Naive B cell (primary cell): ENCODE results near the gene ATP1B1. TPM values are rescaled to one million over a fixed set of nuclear protein-coding genes. Genes with fewer than 3 reads are reported as not detected.
A peak's percentile ranks its signal among the peaks of the same experiment; 100 is the strongest.
"Not testable (repeated sequence)": the region's sequence is repeated elsewhere in the genome, so short reads cannot be mapped to it uniquely, and the experiment has no call there.

ENCODE experiments used
- ATAC-seq, 2 donors: fragments of 150-1000 bp; cut with Tn5 transposase; 2 replicates each; pipeline ENCODE4 v1.10.0; 2021; ENCODE audit warnings: low read depth in 2 of 2, mild to moderate bottlenecking in 2 of 2, moderate library complexity in 2 of 2
- DNase-seq: peaks from one replicate; pipeline ENCODE4 v3.0.0; 2022
- H3K27ac Mint-ChIP-seq, 6 donors: one replicate each; pipeline ENCODE4 v1.8.0; 2020 to 2022; ENCODE audit warnings: mild to moderate bottlenecking in 6 of 6, mixed read lengths in 6 of 6, moderate library complexity in 5 of 6, inconsistent platforms in 2 of 6
- H3K27me3 Mint-ChIP-seq, 3 donors: one replicate each; pipeline ENCODE4 v1.8.0; 2021 to 2022; ENCODE audit warnings: mixed read lengths in 3 of 3, mild to moderate bottlenecking in 1 of 3
- H3K36me3 Mint-ChIP-seq, 2 donors: one replicate each; pipeline ENCODE4 v1.8.0; 2020 to 2022; ENCODE audit warnings: mixed read lengths in 2 of 2, inconsistent platforms in 1 of 2, mild to moderate bottlenecking in 1 of 2
- H3K4me1 Mint-ChIP-seq, 3 donors: one replicate each; pipeline ENCODE4 v1.8.0; 2020 to 2022; ENCODE audit warnings: mixed read lengths in 3 of 3, inconsistent platforms in 1 of 3, mild to moderate bottlenecking in 1 of 3, moderate library complexity in 1 of 3
- H3K4me3 Mint-ChIP-seq, 8 donors: one replicate each; pipeline ENCODE4 v1.8.0; 2020 to 2022; ENCODE audit warnings: mild to moderate bottlenecking in 8 of 8, mixed read lengths in 8 of 8, moderate library complexity in 8 of 8, inconsistent platforms in 2 of 8
- H3K9me3 Mint-ChIP-seq, 7 donors: one replicate each; pipeline ENCODE4 v1.8.0; 2020 to 2022; ENCODE audit warnings: mixed read lengths in 7 of 7, mild to moderate bottlenecking in 5 of 7, inconsistent platforms in 2 of 7, moderate library complexity in 1 of 7
- polyA plus RNA-seq, 6 donors: library from polyadenylated mRNA; unstranded; fragments of 300-500 nt; fragmentation: Illumina TruSeq; gene quantifications; one replicate each; pipeline ENCODE4 v1.2.3, GENCODE V29; 2021; ENCODE audit warnings: low read depth in 6 of 6

ATP1B1 gene
- polyA plus RNA-seq, 6 donors from 2014 or later, result not detected

DNA sequence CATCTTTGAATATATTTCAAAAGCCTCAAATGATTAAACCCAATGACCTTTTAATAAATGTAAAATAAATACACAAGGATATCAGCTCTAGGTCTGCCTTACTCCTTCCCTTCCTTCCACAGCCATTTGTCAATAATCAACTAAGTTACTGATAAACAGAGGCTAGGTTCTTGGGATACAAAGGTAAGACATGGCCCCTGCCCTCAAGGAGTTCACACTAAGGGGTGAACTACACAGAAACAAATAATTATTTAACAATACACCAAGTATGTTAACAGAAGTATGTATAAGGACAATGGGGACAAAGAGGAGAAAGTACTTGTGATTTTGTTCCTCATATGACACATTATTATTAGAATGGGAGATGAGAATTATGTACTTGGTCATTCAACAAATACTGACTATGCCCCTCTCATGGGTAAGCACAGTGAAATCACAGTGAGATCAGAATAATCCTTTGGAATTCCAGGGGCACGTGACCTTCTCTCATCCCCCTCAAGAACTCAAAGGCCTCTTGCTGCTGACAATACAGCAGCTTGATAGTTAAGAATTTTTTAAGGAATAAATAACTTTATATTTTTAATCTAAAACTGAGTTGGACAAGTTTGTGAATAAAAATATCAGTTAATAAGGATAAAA, 40.2 kb downstream of the ATP1B1 start:
- no peaks in the 10 kb centered on the region for H3K36me3 Mint-ChIP-seq
- no peak overlapping the region for H3K27ac Mint-ChIP-seq
- no peak for DNase-seq
- H3K4me3 Mint-ChIP-seq, result no peak overlapping the region
- H3K27me3 Mint-ChIP-seq, result no peaks in the 10 kb centered on the region
- H3K9me3 Mint-ChIP-seq, result peaks cover 0 to 1% (median 0%) of the 10 kb centered on the region in 7 donors
- ATAC-seq, result no peak
- H3K4me1 Mint-ChIP-seq, result no peaks in the 10 kb centered on the region

DNA sequence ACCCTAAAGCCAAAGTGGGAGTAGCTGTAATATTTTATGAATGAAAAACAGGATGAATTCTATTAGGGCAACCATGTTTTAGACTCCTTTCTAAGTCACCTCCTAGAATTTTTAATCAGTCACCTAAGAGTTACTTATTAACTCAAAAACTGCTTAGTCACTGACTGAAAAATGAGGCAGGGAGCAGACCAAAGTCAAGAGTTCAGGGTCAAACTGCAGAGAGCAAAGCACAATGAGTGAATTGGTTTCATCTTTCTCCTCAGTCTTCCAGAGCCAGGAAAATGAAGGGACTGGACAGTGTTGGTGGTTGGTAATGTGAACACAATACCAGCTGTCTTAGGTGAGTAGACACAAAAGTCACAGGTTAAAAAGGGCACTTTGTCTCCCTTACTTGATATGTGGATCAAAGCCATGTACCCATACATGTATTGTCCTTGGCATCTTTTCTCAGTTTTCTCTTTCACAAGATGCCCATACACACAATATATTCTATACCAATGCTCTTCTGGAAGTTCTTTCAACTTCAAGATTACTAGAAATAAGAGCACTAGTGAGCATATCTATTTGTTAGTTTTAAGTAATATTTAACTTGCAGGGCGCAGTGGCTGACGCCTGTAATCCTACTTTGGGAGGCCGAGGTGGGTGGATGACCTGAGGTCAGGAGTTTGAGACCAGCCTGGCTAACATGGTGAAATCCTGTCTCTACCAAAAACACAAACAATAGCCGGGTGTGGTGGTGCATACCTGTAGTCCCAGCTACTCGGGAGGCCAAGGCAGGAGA, 42.2 kb downstream of the ATP1B1 start:
- ATAC-seq, result no peak

DNA sequence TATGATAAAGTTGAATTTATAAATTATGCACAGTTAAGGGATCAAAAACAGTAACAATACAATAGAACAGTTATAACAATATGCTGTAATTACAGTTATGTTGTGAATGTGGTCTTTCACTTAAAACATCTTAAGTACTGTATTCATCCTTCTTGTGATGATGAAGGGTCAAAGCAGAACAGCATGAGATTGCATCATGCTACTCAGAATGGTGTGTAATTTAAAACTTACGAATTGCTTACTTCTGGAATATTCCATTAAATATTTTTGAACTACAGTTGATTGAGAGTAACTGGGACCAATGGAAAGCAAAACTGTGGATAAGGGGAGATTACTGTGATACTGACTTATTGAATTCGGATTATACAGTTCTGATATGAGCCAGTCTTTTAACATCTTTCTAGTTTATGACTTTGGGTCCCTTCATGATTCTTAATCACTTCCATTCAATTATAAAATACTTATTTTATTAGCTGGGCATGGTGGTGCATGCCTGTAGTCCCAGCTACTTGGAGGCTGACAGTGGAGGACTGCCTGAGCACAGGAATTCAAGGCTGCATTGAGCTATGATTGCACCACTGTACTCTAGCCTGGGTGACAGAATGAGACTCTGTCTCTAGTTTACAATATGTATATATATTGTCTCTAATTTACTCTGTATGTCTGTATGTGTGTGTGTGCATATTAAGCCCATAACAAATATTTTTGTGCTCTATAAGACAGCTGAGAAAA, 43.2 kb downstream of the ATP1B1 start:
- Mint-ChIP-seq H3K4me3 (no peak overlapping the region), H3K9me3 (peaks cover 0 to 1% (median 0%) of the 10 kb centered on the region in 7 donors), H3K27me3 (no peaks in the 10 kb centered on the region), H3K27ac (no peak overlapping the region), H3K4me1 (no peaks in the 10 kb centered on the region), H3K36me3 (no peaks in the 10 kb centered on the region)
- DNase-seq (no peak), ATAC-seq (no peak)

More for the DNA sequence above, 42.2 kb downstream of the ATP1B1 start:
- Mint-ChIP-seq H3K4me3 (no peak overlapping the region), H3K9me3 (peaks cover 0 to 1% (median 0%) of the 10 kb centered on the region in 7 donors), H3K4me1 (no peaks in the 10 kb centered on the region), H3K27ac (no peak overlapping the region), H3K27me3 (no peaks in the 10 kb centered on the region), H3K36me3 (no peaks in the 10 kb centered on the region)
- DNase-seq, result no peak

DNA sequence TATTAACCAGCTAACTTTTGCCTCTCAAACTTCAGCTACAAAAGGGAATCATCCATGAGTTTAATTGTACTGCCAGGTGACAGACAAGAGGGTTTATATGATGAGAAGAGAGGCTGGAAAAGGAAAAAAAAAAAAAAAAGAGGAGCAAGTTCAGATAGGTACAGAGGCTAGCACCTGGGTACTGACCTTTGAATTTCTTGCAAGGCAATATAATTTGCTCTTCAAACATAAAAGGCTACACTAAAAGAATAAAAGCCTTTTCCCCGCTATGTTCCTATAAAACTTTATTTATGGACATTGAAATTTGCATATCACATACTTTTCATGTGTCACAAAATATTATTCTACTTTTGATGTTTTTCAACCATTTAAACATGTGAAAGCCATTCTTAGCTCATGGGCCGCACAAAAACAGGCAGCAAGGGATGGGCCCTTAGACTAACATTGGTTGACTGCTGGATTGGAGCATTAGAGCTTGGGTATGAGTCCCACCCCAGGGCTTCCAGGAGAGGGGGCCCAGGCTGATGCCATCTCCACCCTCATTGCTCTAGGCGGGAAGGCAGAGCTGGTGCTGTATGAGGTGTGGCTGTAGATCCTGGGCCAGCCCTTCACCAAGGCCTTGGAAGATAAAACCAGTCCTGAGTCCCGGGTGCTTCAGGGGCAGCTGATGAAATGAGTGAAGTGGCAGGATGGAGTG, 44.3 kb downstream of the ATP1B1 start:
- Mint-ChIP-seq H3K4me1 (no peaks in the 10 kb centered on the region), H3K4me3 (no peak overlapping the region), H3K27ac (no peak overlapping the region)

DNA sequence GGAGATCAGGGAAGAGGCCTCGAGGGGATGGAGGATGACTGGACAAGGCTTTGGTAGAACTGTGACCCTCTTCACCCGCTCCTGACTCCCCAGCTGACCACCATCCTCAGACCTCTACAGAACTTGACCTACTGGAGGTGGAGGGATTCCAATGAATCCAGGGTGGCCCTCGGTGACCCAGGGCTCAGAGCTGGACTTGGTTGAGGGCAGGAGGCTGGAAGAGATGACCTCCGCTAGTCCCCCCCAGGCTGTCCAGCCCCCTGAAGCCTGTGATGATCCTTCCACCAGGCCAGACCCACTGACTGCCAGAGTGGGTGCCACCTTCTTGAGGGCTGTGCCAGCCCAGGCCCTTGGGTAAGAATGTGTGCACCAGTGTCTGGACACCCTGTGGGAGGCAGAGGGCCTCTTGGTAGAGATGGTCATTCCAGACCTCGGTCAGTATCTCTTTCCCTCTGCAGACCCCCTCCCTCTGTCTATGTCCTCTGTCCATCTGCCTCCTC, 44.9 kb downstream of the ATP1B1 start:
- Mint-ChIP-seq H3K27ac (peak overlapping the region in 1 of 6 donors; percentile 19), H3K9me3 (peaks cover 0 to 1% (median 0%) of the 10 kb centered on the region in 7 donors), H3K36me3 (no peaks in the 10 kb centered on the region), H3K27me3 (no peaks in the 10 kb centered on the region), H3K4me1 (no peaks in the 10 kb centered on the region), H3K4me3 (no peak overlapping the region)
- ATAC-seq, result no peak
- DNase-seq, result no peak

More for the DNA sequence above, 44.3 kb downstream of the ATP1B1 start:
- H3K36me3 Mint-ChIP-seq, result no peaks in the 10 kb centered on the region
- peaks cover 0 to 1% (median 0%) of the 10 kb centered on the region in 7 donors for H3K9me3 Mint-ChIP-seq
- no peak for ATAC-seq
- H3K27me3 Mint-ChIP-seq, result no peaks in the 10 kb centered on the region
- DNase-seq, result no peak

DNA sequence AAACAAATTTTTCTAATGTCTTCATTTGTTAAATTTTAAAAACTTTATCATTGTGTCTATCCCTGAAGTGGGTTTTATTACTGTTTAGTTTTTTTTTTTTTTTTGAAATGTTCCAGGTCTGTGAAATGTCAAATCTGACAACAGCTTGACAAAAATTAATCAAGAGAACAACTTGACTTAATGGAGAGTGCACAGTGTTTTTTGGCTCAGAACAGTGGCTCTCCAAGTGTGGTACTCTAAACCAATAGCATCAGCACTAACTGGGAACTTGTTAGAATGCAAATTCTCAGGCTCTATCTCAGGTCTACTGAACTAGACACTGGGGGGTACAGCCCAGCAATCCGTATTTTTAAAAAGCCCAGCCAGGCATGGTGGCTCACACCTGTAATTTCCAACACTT, 49.2 kb downstream of the ATP1B1 start:
- H3K4me1 Mint-ChIP-seq, result no peaks in the 10 kb centered on the region
- no peaks in the 10 kb centered on the region for H3K27me3 Mint-ChIP-seq
- ATAC-seq (no peak), DNase-seq (no peak)
- H3K4me3 Mint-ChIP-seq, result no peak overlapping the region
- H3K9me3 Mint-ChIP-seq, result peaks cover 0 to 1% (median 0%) of the 10 kb centered on the region in 7 donors
- H3K36me3 Mint-ChIP-seq, result no peaks in the 10 kb centered on the region
- H3K27ac Mint-ChIP-seq, result no peak overlapping the region

DNA sequence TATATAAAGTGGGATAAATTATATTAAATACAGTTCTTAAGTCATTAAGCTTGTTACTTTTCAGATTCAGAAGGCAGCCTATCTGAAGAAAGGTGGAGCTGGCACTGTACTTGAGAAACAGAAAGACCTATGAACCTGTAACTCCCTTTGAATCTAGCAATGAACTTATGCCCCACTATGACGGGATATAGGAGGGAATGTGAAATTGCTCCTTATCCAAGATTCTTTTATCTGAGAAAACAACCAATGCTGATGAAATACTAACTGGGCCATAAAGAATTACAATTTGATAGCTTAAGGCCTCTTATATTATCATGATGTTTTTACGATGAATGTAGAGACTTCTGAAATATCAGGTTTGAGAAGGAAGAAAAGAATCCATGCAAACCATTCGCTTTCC, 50.1 kb downstream of the ATP1B1 start:
- ATAC-seq, result no peak
- no peak overlapping the region for H3K27ac Mint-ChIP-seq
- no peaks in the 10 kb centered on the region for H3K9me3 Mint-ChIP-seq
- no peaks in the 10 kb centered on the region for H3K27me3 Mint-ChIP-seq
- no peaks in the 10 kb centered on the region for H3K4me1 Mint-ChIP-seq
- no peaks in the 10 kb centered on the region for H3K36me3 Mint-ChIP-seq
- no peak overlapping the region for H3K4me3 Mint-ChIP-seq
- DNase-seq, result no peak

DNA sequence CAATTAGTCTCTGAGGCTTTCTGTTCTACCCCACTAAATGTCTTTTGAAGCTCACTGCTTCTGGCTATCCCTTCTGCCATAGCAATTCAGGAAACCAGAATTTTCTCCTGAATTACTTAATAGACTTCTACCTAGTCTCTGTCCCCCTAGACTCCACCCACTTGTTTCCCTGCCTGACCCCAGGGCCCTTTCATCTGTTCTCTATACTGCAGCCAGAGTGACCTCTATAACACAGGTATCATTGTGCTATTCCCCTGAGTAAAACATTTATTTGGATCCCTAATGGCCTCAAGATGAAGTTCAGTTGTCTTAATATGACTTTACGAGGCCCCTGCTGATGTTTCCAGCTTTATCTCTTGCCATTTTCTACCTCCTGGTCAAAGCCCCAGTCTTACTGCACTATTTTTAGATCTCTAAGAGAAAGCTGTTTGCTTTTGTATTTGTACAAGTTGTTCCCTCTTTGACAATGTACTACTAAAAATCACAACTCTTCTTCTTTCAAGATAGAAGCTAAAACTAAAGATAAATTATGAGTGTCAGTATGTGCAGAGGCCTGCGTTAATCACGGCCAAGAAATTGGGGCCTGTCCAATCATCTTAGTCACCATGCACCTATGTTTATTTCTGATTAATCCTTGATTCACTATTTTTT, 54.5 kb downstream of the ATP1B1 start:
- DNase-seq (no peak), ATAC-seq (no peak)
- Mint-ChIP-seq H3K27me3 (no peaks in the 10 kb centered on the region), H3K36me3 (peaks cover 0 to 8% of the 10 kb centered on the region in 2 donors), H3K4me3 (no peak overlapping the region), H3K4me1 (no peaks in the 10 kb centered on the region), H3K9me3 (no peaks in the 10 kb centered on the region), H3K27ac (no peak overlapping the region)

DNA sequence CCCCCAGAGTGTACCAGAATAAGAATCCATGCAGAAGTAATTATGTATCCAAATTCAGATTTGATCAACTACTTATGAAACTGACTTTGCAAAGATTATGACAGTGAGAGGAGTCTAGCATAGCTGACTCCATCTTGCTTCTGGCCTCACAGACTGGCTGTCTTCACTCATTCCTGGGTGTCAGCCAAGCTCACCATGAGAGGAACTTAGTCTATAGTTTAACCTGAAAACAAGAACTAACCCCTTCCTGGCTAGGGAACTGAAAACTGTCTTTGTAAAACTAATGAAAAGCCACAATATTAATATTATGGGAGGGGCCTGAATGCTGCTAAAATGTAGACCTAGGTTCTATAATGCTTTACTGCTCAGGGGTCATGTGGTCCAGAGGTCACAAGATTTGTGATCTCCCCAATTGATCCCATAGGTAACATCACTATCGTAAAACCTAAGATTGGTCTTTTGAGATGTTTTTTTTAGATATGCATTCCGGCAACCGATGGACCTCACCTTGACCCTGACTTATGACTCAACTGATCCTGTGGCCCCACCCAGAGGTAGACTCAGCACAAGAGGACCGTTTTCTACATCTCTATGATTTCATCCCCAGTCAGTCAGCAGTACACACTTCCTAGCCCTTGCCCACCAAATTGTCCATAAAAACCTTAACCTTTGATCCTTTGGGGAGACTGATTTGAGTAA, 55.2 kb downstream of the ATP1B1 start:
- DNase-seq (no peak), ATAC-seq (no peak)
- peak overlapping the region in 2 of 6 donors; percentile 51 to 73 for H3K27ac Mint-ChIP-seq
- no peaks in the 10 kb centered on the region for H3K4me1 Mint-ChIP-seq
- H3K27me3 Mint-ChIP-seq, result no peaks in the 10 kb centered on the region
- peaks cover 0 to 8% of the 10 kb centered on the region in 2 donors for H3K36me3 Mint-ChIP-seq
- peak overlapping the region in 1 of 8 donors; percentile 47 for H3K4me3 Mint-ChIP-seq
- H3K9me3 Mint-ChIP-seq, result no peaks in the 10 kb centered on the region

DNA sequence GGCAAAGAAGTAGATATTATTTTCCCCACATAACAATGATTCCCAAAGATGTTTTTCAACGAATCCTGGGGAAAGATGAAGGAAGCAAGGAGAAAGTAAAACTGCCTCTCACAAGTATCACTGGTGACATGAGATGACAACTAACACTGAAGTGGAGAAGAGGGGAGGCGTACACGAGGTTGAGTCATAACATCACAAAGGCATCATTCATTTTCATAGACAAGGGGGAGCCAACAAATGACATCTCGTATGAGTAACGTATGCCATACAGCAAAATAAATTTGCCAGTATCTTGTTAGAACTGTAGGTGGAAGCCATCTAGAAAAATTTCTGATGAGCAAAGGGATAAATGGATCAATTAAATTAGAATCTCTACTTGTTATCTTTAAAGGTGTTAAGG, 56.6 kb downstream of the ATP1B1 start:
- H3K36me3 Mint-ChIP-seq, result peaks cover 0 to 13% of the 10 kb centered on the region in 2 donors
- H3K27ac Mint-ChIP-seq, result peak overlapping the region in 2 of 6 donors; percentile 41 to 87
- H3K27me3 Mint-ChIP-seq, result no peaks in the 10 kb centered on the region
- DNase-seq, result no peak
- no peak overlapping the region for H3K4me3 Mint-ChIP-seq
- ATAC-seq, result no peak
- H3K4me1 Mint-ChIP-seq, result no peaks in the 10 kb centered on the region
- H3K9me3 Mint-ChIP-seq, result no peaks in the 10 kb centered on the region

DNA sequence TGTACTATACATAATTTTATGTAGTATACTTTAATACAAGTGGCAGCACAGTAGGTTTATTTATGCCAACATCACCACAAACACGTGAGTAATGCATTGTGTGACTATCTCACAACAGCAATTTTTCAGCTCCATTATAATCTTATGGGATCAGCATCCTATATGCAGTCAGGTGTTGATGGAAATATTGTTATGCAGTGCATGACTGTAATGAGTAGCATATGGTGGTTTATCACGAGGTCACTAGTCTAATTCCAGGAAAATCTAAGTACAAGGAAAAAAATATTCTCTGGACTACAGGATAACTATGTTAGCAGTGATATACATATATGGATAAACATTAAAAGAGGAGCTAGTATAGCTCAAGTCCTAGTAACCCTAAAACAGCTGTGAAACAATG, 69.0 kb downstream of the ATP1B1 start:
- no peak overlapping the region for H3K27ac Mint-ChIP-seq
- DNase-seq (no peak), ATAC-seq (no peak)
- H3K36me3 Mint-ChIP-seq, result peaks cover 0 to 5% of the 10 kb centered on the region in 2 donors
- H3K4me3 Mint-ChIP-seq, result no peak overlapping the region
- no peaks in the 10 kb centered on the region for H3K27me3 Mint-ChIP-seq
- H3K4me1 Mint-ChIP-seq, result no peaks in the 10 kb centered on the region
- H3K9me3 Mint-ChIP-seq, result peaks cover 0 to 5% (median 3%) of the 10 kb centered on the region in 7 donors

DNA sequence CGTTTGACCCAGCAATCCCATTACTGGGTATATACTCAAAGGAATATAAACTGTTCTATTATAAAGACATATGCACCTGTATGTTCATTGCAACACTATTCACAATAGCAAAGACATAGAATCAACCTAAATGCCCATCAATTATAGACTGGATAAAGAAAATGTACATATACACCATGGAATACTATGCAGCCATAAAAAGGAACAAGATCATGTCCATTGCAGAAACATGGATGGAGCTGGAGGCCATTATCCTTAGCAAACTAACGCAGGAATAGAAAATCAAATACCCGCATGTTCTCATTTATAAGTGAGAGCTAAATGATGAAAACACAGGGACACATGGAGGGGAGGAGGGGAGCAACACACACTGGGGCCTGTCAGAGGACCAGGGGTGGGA, 72.9 kb downstream of the ATP1B1 start:
- not testable (repeated sequence) for DNase-seq, H3K4me1 Mint-ChIP-seq, H3K36me3 Mint-ChIP-seq, H3K27me3 Mint-ChIP-seq, H3K9me3 Mint-ChIP-seq, ATAC-seq, H3K27ac Mint-ChIP-seq, H3K4me3 Mint-ChIP-seq
